ENCODE data around the gene MASTL. TPM values are rescaled to one million over a fixed set of nuclear protein-coding genes. Genes with fewer than 3 reads are reported as not detected.
A peak's percentile ranks its signal among the peaks of the same experiment; 100 is the strongest.

MASTL gene
- total RNA-seq, 1 donor from 2014 or later, result 10.5 TPM

DNA sequence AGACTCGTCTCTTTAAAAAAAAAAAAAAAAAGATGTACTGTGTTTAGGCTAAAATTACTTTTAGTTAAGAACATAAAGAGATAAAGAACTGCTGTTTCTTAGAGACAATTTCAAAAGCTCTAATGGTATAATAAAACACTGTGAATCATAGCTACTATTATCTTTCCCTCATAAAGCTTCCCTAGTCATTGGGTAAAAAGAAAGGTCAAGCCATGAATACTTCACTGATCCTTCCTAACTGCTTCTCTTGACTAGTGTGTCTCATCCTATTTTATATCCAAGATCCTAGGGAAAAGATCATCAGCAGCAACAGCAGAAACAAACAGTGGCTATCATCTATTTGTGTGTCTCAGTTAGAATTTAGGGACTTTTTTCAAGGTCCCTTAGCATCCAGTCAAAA lies 11.5 kb upstream of the MASTL start:
- H3K27ac Mint-ChIP-seq (ENCODE audit: unreplicated experiment), result no peak overlapping the region
- TF ChIP-seq, protein P1, sequence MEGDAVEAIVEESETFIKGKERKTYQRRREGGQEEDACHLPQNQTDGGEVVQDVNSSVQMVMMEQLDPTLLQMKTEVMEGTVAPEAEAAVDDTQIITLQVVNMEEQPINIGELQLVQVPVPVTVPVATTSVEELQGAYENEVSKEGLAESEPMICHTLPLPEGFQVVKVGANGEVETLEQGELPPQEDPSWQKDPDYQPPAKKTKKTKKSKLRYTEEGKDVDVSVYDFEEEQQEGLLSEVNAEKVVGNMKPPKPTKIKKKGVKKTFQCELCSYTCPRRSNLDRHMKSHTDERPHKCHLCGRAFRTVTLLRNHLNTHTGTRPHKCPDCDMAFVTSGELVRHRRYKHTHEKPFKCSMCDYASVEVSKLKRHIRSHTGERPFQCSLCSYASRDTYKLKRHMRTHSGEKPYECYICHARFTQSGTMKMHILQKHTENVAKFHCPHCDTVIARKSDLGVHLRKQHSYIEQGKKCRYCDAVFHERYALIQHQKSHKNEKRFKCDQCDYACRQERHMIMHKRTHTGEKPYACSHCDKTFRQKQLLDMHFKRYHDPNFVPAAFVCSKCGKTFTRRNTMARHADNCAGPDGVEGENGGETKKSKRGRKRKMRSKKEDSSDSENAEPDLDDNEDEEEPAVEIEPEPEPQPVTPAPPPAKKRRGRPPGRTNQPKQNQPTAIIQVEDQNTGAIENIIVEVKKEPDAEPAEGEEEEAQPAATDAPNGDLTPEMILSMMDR (IDR thresholded peaks at IDR 0.05), result no peak
- H3K27me3 Mint-ChIP-seq (ENCODE audit: unreplicated experiment), result no peaks in the 10 kb centered on the region
- H3K36me3 Mint-ChIP-seq (ENCODE audit: unreplicated experiment), result peaks cover 39% of the 10 kb centered on the region
- no peaks in the 10 kb centered on the region for H3K9me3 Mint-ChIP-seq (ENCODE audit: unreplicated experiment)
- no peaks in the 10 kb centered on the region for H3K4me1 Mint-ChIP-seq (ENCODE audit: unreplicated experiment)
- DNase-seq (ENCODE audit: extremely low spot score, unreplicated experiment), result no peak
- H3K4me3 Mint-ChIP-seq (ENCODE audit: unreplicated experiment), result no peak overlapping the region

DNA sequence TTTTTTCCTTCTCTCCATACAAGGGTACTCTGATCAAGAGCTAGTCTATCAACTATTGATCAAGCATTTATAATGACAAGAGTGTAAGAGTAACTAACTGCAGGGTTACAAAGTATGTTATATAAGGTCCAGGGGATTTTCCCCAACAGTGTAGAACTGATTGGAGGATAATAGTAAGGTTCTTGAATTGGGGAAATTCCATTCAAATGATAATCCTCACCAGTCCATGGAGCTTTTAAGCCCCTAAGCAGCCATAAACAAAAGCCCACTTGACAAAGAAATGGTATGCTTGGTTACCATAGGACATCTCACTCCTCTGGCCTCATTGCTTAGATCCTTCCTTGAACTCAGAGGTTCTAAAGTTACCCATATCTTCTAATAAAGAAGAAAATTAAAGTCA lies 9.2 kb upstream of the MASTL start:
- Mint-ChIP-seq H3K27me3 (ENCODE audit: unreplicated experiment) (no peaks in the 10 kb centered on the region), H3K9me3 (ENCODE audit: unreplicated experiment) (no peaks in the 10 kb centered on the region), H3K4me3 (ENCODE audit: unreplicated experiment) (no peak overlapping the region), H3K27ac (ENCODE audit: unreplicated experiment) (no peak overlapping the region), H3K36me3 (ENCODE audit: unreplicated experiment) (peaks cover 33% of the 10 kb centered on the region), H3K4me1 (ENCODE audit: unreplicated experiment) (peaks cover 7% of the 10 kb centered on the region)
- no peak for DNase-seq (ENCODE audit: extremely low spot score, unreplicated experiment)
- TF ChIP-seq, protein P1 (IDR thresholded peaks at IDR 0.05), result no peak

GRCh38 chr10:27147701-27148100 lies 7.5 kb upstream of the MASTL start:
- no peaks in the 10 kb centered on the region for H3K27me3 Mint-ChIP-seq (ENCODE audit: unreplicated experiment)
- TF ChIP-seq, protein P1 (IDR thresholded peaks at IDR 0.05), result no peak
- H3K36me3 Mint-ChIP-seq (ENCODE audit: unreplicated experiment), result peaks cover 29% of the 10 kb centered on the region
- no peak overlapping the region for H3K4me3 Mint-ChIP-seq (ENCODE audit: unreplicated experiment)
- H3K9me3 Mint-ChIP-seq (ENCODE audit: unreplicated experiment), result no peaks in the 10 kb centered on the region
- peaks cover 16% of the 10 kb centered on the region for H3K4me1 Mint-ChIP-seq (ENCODE audit: unreplicated experiment)
- H3K27ac Mint-ChIP-seq (ENCODE audit: unreplicated experiment), result no peak overlapping the region
- DNase-seq (ENCODE audit: extremely low spot score, unreplicated experiment), result no peak

DNA sequence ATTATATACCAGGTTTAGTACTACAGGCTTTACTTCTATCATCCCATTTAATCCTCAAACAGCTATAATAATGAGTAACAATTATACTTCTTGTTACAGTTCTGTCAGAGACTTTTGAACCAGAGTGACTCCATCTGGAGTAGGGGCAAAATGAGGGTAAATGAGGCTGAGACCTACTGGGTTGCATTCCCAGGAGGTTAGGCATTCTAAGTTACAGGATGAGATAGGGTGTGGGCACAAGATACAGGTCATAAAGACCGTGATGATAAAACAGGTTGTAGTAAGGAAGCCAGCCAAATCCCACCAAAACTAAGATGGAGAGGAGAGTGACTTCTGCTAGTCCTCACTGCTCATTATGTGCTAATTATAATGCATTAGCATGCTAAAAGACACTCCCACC lies 4.9 kb upstream of the MASTL start:
- TF ChIP-seq, protein P1 (IDR thresholded peaks at IDR 0.05), result no peak
- peaks cover 23% of the 10 kb centered on the region for H3K4me1 Mint-ChIP-seq (ENCODE audit: unreplicated experiment)
- H3K9me3 Mint-ChIP-seq (ENCODE audit: unreplicated experiment), result no peaks in the 10 kb centered on the region
- no peak overlapping the region for H3K4me3 Mint-ChIP-seq (ENCODE audit: unreplicated experiment)
- H3K27ac Mint-ChIP-seq (ENCODE audit: unreplicated experiment), result peak overlapping the region; percentile 59
- H3K36me3 Mint-ChIP-seq (ENCODE audit: unreplicated experiment), result peaks cover 20% of the 10 kb centered on the region
- DNase-seq (ENCODE audit: extremely low spot score, unreplicated experiment), result no peak
- H3K27me3 Mint-ChIP-seq (ENCODE audit: unreplicated experiment), result no peaks in the 10 kb centered on the region

DNA sequence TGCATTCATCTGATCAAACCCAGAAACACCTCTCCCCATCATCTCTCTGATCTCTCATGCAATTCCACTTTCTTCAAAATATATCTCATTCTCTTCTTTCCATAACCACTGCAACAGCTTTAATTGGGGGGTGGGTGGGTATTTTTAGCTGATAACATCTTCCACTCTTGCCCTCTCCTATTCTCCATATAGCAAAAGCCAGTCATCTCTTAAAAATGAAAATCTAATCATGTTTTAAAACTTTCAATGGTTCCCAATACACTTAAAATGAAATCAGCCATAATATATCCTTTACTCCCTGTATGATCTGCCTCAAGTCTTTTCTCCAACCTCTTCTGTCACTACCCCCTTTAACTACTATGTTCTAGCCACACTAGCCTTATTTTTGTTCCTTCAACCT lies 2.5 kb upstream of the MASTL start:
- Mint-ChIP-seq H3K27ac (ENCODE audit: unreplicated experiment) (peak overlapping the region; percentile 100), H3K4me3 (ENCODE audit: unreplicated experiment) (peak overlapping the region; percentile 97), H3K9me3 (ENCODE audit: unreplicated experiment) (no peaks in the 10 kb centered on the region), H3K4me1 (ENCODE audit: unreplicated experiment) (peaks cover 35% of the 10 kb centered on the region), H3K27me3 (ENCODE audit: unreplicated experiment) (no peaks in the 10 kb centered on the region), H3K36me3 (ENCODE audit: unreplicated experiment) (peaks cover 6% of the 10 kb centered on the region)
- DNase-seq (ENCODE audit: extremely low spot score, unreplicated experiment), result no peak
- TF ChIP-seq, protein P1 (IDR thresholded peaks at IDR 0.05), result no peak

Measured in osteocyte (in vitro differentiated cells).